ENCODE results near the gene HTR3A.

HTR3A gene

DNA sequence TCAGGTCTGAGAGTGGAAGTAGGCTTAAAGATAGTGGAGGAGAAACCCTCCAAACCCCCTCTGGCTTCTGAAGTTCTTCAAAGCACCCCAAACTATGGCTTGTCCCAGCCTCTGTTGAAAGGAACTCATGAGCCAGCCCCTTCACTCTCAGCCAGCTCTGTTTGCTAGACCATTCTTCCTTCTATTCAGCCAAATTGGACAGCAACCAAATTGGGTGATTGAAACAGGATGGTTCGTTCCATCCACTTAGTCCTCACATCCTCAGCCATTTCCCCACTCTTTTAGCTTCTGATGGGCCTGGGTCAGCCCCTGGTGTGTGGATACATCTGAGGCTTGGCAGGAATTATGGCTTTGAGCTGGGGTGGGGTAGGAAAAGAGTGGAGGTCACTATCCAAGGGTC, 4.5 kb downstream of the HTR3A start:
- no peak for DNase-seq (ENCODE audit: low spot score)

DNA sequence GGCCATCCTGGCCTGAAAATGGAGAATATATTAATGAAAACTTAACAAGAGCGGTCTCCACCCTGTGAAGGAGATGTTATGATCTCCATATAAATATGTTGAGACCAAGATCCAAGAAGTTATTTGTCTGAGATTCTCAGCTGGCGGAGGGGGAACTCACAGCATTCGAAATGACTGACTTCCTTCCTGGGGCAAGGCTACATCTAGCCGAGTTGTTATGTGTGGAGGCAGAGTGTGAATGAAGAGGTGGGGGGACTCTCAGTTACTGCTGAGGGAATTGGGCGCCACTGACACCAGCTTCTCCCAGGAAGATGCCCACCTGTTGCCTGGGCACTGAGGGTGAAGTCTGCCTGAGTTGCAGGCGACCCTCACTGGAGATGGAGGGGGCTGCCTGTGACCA, 5.9 kb downstream of the HTR3A start:
- DNase-seq (ENCODE audit: low spot score): no peak

DNA sequence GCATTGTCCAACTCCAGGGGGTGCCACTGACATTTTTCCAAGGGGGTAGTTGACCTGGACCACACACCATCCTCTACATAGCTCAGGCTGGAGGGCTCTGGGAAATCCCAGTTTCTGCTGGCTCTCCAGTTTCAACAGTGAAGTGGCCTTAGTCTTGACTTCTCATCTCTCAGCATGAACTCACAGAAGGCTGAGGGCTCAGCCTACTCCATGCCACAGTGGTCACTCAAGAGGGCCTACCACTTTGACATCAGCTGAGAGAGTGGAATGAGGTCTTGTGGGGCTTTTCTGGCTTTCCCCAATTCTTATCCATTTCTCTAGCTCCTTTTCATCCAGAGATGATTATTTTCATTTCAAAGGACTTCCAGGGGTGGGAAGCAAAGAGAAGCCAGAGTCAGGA, 7.4 kb downstream of the HTR3A start:
- DNase-seq (ENCODE audit: low spot score): no peak

DNA sequence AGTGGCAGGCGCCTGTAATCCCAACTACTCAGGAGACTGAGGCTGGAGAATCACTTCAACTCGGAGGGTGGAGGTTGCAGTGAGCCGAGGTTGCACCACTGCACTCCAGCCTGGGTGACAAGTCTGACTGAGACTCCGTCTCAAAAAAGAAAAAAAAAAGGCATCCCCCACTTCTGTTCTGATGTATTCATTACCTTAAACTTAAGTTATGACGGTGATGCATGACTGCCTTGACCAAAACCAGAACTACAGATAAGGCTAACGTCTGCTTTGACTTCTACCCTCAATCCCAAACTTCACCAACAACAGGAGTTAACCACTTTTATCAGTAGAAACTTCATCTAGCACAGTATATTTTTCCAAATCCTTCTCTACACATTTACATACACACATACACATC, 9.9 kb downstream of the HTR3A start:
- no peak for DNase-seq (ENCODE audit: low spot score)

DNA sequence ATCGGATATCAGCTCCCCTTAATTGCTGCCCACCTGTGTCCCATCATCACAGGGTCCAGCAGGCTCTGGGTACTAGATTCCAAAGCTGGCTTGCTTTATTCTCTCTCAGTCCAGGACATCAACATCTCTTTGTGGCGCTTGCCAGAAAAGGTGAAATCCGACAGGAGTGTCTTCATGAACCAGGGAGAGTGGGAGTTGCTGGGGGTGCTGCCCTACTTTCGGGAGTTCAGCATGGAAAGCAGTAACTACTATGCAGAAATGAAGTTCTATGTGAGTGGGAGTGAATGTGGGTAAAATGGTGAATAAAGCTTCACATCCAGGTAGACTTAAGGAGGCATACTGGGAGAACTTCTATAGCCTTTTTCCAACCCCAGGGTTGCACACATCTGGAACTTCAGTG, 11.0 kb downstream of the HTR3A start:
- DNase-seq (ENCODE audit: low spot score): no peak

DNA sequence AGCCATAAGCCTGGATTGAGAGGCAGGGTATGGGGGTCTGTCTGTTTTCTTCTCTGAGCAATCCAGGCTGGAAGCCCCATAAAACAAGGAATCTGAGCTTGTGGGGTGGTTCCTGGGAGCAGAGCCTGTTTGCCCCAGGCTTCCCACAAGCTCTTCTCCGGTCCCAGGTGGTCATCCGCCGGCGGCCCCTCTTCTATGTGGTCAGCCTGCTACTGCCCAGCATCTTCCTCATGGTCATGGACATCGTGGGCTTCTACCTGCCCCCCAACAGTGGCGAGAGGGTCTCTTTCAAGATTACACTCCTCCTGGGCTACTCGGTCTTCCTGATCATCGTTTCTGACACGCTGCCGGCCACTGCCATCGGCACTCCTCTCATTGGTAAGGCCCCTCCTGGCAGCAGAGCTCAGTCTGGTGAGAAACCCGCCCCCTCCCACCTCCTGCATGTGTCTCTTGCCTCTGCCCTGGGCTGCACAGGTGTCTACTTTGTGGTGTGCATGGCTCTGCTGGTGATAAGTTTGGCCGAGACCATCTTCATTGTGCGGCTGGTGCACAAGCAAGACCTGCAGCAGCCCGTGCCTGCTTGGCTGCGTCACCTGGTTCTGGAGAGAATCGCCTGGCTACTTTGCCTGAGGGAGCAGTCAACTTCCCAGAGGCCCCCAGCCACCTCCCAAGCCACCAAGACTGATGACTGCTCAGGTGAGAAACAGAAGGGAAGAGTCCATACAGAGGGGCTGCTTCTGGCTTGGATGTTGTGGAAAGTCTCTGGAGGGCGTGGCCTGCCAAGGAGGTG, 11.6 kb downstream of the HTR3A start:
- DNase-seq (ENCODE audit: low spot score): no peak

DNA sequence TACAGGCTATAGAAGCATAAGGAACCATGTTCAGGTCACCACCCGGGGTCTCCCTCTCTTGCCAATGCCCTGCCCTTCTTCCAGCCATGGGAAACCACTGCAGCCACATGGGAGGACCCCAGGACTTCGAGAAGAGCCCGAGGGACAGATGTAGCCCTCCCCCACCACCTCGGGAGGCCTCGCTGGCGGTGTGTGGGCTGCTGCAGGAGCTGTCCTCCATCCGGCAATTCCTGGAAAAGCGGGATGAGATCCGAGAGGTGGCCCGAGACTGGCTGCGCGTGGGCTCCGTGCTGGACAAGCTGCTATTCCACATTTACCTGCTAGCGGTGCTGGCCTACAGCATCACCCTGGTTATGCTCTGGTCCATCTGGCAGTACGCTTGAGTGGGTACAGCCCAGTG, 14.5 kb downstream of the HTR3A start:
- DNase-seq (ENCODE audit: low spot score): no peak

DNA sequence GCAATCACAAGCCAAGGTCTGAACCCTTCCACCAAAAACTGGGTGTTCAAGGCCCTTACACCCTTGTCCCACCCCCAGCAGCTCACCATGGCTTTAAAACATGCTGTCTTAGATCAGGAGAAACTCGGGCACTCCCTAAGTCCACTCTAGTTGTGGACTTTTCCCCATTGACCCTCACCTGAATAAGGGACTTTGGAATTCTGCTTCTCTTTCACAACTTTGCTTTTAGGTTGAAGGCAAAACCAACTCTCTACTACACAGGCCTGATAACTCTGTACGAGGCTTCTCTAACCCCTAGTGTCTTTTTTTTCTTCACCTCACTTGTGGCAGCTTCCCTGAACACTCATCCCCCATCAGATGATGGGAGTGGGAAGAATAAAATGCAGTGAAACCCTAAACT, 15.0 kb downstream of the HTR3A start:
- DNase-seq (ENCODE audit: low spot score): no peak

DNA sequence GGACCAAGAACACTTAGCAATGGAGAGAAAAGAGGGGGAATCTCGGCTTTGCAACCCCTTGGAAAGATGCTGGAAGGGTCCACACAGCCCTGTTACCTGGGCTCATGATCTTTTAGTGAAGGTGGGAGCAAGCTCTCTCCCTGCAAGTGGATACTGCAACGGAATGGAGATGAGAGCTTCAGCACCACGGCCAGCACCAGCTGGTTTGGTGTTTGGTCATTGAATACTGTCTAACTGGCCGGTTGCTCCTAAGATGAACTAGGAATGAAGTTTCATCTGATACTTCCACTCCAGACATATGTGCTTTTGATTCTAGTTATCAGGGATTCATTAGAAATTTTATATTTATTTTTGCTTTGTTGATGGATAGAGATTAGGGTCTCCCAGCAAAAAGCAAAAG, 16.3 kb downstream of the HTR3A start:
- no peak for DNase-seq (ENCODE audit: low spot score)

DNA sequence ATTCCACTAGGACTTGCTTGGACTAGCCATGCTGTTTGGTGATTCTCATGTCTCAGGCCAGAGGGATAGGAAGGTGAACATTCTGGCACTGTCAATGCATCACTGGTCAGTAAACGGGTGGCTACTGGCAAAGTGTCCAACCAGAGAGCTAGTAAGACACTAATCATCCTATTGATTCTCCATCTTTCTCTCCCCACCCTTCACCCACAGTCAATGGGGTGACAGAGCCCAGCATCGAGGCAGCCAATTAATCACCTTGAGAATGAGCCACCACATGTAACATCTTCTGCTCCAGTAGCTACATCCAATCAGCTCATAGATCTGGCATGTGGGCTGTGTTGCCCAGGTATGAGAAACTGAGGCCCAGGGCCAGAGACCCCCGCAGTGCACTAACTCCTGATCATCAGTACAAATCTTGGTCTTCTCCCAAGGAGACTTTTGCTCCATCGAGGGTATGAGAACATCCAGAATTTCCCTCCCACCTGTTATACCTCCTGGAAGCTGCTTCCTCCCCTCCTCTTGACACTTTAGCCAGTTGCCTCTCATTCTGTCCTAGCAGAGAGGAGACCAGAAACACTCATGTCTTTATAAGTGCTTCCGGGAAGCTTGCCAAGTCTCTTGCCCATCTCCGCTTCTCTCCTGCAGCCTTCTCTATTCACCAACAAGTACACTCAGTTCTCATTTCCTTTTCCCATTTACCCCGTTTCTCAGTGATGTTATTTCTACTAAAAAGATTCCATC, 17.0 kb downstream of the HTR3A start:
- DNase-seq (ENCODE audit: low spot score): no peak

DNA sequence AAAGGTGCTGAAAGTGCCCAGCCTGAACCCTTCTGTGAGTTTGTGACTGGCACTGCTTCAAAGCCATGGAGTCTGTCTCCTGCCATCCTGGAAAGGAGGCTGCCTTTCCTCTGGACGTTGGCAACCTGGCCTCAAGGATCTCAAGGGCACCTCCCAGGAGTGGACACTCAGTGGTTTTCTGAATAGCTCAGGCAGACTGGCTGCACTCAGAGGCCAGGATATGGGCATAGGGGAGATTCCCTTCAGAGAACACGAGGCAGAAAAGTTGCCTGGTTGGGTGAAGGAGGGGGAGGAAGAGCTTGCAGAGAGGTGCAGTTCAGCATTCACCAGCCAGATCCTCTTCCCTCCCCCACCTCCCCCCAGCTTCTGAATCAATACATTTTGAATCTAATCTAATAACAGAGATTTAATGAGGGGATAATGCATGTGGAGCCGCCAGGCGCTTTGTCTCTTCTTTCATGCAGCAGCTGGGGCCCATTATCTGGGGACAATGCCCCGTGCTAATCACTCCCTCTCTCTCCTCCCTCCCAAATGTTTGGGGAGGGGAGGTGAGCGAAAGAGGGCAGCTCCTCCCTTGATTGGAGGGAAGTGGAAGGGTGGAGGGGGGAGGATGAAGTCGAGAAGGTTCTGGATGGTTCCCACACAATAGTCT, 17.7 kb downstream of the HTR3A start:
- no peak for DNase-seq (ENCODE audit: low spot score)

DNA sequence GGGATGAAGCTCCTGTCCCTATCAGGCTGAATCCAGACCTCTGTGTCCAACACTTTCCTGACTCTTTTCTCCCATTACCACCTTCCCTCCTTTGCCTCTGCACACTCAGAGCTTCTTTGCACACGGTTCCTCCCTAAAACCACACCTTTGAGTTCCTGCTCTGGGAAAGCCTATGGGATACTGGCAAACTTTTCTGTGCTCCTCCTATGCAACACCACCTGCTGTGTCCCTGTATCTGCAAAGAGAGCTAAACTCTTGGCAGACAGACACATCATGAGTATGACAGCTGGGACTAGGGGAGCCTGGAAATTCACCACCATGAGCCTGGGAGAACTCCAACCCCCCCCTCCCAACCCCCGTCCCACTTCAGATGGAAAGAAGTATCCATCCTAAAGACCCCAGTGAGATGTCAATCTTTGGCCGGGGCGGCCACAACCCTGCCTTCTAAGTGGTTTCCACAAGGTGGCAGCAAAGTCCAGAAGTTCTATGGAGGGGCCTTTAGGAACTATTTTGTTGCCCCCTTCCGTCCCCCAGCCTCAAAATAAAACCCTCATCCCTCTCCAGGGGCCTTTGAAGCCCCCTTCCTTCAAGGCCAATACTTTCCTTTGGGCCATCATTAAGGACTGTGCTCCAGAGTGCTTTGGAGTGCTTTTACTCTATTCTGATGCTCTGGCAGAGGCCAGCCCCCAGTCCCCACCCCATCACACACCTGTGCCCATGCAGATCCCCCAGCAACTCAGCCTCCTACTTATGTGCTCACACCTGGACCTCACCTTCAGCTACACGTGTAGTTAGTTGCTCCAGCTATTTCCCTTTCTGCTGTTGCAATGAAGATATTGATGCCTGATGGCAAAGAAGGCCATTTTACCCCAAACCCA, 19.4 kb downstream of the HTR3A start:
- peak; percentile 25 for DNase-seq (ENCODE audit: low spot score)

DNA sequence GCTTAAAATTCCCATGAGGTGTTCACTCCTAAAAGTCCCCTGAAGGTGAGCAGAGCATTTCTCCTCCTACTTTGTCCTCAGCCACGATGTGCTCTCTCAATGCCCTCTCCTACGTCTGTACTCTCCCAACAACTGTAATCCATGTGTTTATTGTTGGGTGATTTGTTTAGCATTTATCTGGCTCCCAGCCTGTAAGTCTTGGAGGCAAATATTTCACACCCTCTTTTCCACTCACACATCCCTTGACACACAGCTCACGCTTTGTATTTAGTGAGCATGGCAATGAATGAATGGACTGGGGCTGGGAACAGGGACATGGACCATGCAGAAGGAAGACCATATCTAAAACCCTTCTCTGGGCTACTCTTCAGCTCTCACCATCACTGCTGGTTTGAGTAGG, 22.6 kb downstream of the HTR3A start:
- DNase-seq (ENCODE audit: low spot score): no peak

DNA sequence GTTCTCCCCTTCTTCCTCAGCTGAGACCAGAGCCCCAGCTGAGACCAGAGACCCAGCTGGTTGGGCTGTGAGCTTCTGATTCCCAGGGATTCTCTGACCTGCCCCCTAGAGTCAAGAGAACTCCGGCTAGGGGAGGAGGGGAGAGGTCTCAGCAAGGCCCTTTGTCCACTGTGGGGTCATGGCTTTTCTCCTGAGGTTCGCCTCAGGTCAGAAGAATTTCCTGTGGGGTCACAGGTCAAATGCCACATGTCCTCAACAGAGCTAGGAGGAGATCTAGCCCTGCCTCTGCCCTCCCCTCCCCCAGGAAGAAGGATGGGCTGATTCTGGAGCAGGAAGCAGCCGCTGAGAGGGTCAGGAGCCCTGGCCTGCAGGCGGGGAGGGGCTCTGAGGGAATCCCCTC, 23.7 kb downstream of the HTR3A start:
- DNase-seq (ENCODE audit: low spot score): no peak

DNA sequence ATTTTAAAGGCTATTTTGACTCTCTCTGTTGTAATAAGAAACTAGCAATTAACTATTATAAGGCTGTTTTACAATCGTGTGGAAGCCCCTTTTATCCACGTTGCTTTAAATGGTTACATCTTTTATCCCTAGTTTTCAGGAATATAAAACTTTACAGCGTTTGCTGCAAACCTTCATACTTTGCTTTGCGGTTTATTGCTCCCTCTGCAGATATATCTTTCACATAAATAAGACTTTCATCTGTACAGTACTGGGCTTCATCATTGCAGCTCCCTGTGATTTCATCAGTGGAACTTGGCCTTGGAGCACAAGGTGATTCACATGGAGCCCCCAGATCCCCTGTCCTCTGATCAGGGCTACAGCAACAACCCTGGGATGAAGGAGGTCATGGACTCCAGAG, 25.6 kb downstream of the HTR3A start:
- no peak for DNase-seq (ENCODE audit: low spot score)

DNA sequence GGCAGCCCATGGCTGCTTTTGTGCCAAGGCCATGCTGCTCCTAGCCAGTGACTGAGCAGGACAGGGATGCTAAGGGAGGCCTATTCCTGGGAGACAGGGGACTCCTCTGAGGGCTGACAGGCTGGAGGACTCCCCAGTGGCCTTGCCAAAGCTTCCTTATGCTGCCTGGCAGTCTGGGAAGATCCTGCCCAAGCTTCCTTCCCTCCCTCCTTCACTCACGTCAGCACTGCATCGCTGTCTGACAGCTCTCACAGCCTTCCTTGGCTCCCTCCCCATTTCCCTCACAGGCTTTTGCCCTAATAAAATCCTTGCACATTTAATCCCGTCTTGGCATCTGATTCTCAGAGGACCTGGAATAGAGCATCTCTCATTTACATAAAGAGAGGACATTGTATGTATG, 26.5 kb downstream of the HTR3A start:
- peak; percentile 67 for DNase-seq (ENCODE audit: low spot score)

DNA sequence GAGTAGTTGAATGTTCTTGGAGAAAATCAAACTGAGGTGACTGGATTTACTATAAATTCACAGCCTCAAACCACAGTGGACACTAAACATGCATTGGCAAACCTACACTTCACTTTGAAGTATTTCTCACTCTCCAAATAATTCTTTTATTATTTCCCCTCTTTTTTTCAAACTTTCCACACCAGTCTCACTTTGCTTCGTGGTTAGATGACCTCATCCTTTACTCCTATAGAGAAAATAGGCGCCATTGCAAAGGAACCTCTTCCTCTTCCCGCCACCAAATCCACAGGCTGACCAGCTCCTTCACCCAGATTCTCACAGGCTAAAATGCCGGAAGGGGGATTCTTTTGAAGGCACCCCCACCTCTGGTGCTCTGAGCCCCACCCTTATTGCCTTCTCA, 33.4 kb downstream of the HTR3A start:
- no peak for DNase-seq (ENCODE audit: low spot score)

DNA sequence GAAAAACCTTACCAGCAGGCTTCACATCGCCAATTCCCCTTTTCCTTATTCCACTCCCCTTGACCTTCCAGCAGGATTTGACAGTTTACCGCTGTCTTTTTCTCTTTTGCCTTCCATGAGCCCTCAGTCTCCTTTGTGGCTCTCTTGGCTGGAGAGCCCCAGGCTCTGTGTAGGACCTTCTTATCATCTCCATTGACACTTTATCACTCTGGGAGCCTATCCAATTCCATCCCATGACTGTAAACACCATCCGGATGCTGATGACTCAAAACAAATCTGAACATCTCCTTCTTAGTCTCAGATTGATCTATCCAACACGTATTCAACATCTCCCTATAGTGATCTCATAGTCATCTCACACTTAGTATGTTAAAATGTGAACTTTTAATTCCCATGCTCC, 36.0 kb downstream of the HTR3A start:
- DNase-seq (ENCODE audit: low spot score): no peak

DNA sequence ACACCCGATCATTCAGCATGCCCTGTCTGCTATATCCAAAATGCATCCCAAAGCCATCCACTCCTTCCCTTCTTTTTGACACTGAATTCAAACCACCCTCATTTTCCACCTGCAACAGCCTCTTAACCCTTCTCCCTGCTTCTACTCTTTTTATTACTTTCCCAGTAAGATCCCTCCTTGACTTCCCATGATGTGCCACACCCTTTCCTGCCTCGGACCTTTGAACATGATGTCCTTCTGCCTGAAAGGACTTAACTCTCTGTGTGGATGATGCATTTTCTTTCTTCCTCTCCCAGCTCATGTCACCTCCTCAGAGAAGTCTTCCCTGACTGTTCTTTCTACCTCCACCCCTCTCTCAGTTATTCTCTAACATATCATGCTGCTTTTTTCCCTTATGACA, 36.5 kb downstream of the HTR3A start:
- DNase-seq (ENCODE audit: low spot score): no peak

DNA sequence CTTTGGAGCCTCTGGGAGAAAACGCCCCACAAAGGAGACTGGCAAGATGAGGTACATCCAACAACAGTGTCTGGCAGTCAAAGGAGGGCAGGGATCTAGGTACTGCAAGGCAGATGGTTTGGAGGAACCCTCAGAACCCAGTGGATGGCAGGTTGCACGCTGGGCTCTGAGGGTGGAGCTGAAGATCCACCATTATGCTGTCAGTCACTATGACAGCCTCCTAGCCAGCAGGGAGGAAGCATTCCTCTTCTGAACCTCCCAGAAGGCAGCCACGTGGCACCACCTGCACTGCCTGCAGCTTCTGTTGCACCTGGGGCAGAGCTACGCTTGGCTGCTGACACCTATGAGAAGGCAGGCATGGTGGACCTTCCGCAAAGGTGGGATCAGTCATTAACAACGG, 40.2 kb downstream of the HTR3A start:
- DNase-seq (ENCODE audit: low spot score): no peak

DNA sequence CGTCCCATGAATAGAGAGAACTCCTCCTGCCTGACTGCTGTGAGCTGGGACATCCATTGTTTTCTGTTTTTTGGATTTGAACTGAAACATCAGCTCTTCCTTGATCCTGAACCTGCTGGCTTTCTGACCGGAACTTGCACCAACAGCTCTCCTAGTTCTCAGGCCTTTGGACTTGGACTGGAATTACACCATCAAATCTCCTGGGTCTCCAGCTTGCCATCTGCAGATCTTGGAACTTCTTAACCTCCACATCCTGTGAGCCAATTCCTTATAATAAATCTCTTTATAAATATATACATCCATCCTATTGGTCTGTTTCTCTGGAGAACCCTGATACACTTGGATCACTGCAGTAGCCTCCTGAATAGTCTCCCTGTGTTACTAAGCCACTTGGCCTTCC, 42.1 kb downstream of the HTR3A start:
- no peak for DNase-seq (ENCODE audit: low spot score)

DNA sequence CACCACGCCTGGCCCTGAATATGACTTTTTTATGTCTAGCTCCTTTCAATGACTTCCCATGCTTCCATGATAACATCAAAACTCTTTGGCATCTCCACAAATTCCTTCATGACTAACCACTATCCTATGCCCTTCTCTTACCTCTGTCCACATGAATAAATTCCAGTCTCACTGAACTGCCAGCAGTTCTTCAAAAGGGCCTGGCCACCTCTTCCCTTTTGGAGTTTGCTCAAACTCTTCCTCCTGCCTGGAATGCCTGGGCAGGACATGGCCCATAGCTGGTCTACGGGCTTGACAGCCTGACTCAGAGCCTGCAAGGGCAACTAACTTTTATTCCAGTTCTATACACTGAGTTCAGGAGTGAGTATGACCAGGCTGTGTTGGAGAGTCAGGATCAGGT, 42.8 kb downstream of the HTR3A start:
- DNase-seq (ENCODE audit: low spot score): no peak

All from cerebellar cortex (tissue), 1 donor.